Thyroid gland (tissue), 4 donors: ENCODE data around the gene ST6GALNAC3. TPM values are rescaled to one million over a fixed set of nuclear protein-coding genes. Genes with fewer than 3 reads are reported as not detected.

Experiments
- DNase-seq, 2 donors: peaks; one replicate each; pipeline ENCODE4 v3.0.0-alpha.2; 2019
- H3K27ac ChIP-seq, 3 donors: fragments of 200-600 bp; sonication (generic); 1 replicate in 2 of 3; 2 replicates in 1 of 3; pipeline ENCODE4 v1.5.1; 2016 to 2019; ENCODE audit warnings: mild to moderate bottlenecking in 1 of 3, moderate library complexity in 1 of 3
- H3K27me3 ChIP-seq: fragments of 200-600 bp; sonication (generic); one replicate; pipeline ENCODE4 v1.5.1; 2019
- H3K36me3 ChIP-seq, 2 donors: fragments of 200-600 bp; sonication (generic); one replicate each; pipeline ENCODE4 v1.5.1; 2016 to 2019
- H3K4me1 ChIP-seq, 2 donors: fragments of 200-600 bp; sonication (generic); one replicate each; pipeline ENCODE4 v1.5.1; 2017 to 2019
- H3K4me3 ChIP-seq, 3 donors: fragments of 200-600 bp; sonication (generic); replicated peaks in 1 of 3; 1 replicate in 2 of 3; 2 replicates in 1 of 3; pipeline ENCODE4 v1.5.1; 2016; ENCODE audit warnings: mild to moderate bottlenecking in 1 of 3
- H3K9me3 ChIP-seq: fragments of 200-600 bp; sonication (generic); one replicate; pipeline ENCODE4 v1.5.1; 2017
- POLR2A ChIP-seq, 2 donors: fragments of 450-650 bp; IDR thresholded peaks; one replicate each; pipeline ENCODE4 v1.6.1; 2017; ENCODE audit warnings: antibody characterized with exemption in 2 of 2, mild to moderate bottlenecking in 2 of 2, moderate library complexity in 1 of 2
- WGBS, 2 donors: methylation state at CpG; one replicate each; pipeline ENCODE4 v1.1.5; 2017; 5-methylcytosine and 5-hydroxymethylcytosine counted together
- intact Hi-C: fragments of 100-400 bp; cut with DNase I; formaldehyde crosslinking; loops from one replicate; pipeline ENCODE4 v1.15.1; 2023
- total RNA-seq, 4 donors: library from RNA; depleted of rRNA; stranded (reverse); fragments of >200 nt; gene quantifications; one replicate each; pipeline ENCODE4 v1.2.3, GENCODE V29; 2016
- TF ChIP-seq, protein P1 (sequence below), 6 experiments: fragments of 200-600 bp in 3 of 6; fragments of 450-650 bp in 3 of 6; sonication (generic) in 3 of 6; IDR thresholded peaks; one replicate each; pipeline ENCODE4 v1.5.1; 2016 to 2019; ENCODE audit warnings: antibody characterized with exemption in 6 of 6, mild to moderate bottlenecking in 2 of 6, inconsistent platforms in 1 of 6, moderate library complexity in 1 of 6

ST6GALNAC3 gene
- total RNA-seq, 4 donors from 2014 or later = 17.4 to 35.6 (median 31.6) TPM

DNA sequence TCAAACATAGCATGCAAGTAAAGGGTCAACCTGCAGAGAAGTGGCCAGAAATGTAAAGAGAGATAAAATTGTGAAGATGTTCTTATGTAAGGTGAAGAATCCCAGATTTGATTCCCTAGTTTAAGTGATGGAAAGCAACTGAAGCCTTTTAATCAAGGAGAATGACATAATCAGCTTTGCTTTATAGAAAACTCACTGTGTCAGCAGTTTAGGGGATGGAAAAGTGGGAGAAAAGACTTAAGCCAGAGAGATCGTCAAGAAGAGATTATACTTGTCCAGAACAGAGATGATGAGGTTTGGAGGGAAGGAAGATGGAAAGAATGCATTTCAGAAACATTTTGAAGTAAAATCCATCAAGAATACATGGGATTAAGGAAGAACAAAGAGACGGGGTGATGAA is 517.4 kb downstream of the ST6GALNAC3 start:
- no peak for TF ChIP-seq POLR2A (IDR thresholded peaks at IDR 0.05)
- TF ChIP-seq, protein P1, sequence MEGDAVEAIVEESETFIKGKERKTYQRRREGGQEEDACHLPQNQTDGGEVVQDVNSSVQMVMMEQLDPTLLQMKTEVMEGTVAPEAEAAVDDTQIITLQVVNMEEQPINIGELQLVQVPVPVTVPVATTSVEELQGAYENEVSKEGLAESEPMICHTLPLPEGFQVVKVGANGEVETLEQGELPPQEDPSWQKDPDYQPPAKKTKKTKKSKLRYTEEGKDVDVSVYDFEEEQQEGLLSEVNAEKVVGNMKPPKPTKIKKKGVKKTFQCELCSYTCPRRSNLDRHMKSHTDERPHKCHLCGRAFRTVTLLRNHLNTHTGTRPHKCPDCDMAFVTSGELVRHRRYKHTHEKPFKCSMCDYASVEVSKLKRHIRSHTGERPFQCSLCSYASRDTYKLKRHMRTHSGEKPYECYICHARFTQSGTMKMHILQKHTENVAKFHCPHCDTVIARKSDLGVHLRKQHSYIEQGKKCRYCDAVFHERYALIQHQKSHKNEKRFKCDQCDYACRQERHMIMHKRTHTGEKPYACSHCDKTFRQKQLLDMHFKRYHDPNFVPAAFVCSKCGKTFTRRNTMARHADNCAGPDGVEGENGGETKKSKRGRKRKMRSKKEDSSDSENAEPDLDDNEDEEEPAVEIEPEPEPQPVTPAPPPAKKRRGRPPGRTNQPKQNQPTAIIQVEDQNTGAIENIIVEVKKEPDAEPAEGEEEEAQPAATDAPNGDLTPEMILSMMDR (IDR thresholded peaks at IDR 0.05) = no peak
- no peak for DNase-seq
- no peaks in the 10 kb centered on the region for H3K36me3 ChIP-seq
- 91 to 93% methylated on average over 2 of the region's 2 CpGs for WGBS, 2 donors
- H3K4me1 ChIP-seq = no peaks in the 10 kb centered on the region
- H3K9me3 ChIP-seq = no peaks in the 10 kb centered on the region
- H3K27me3 ChIP-seq = no peaks in the 10 kb centered on the region
- intact Hi-C loops = no loop called here
- no peak overlapping the region for H3K4me3 ChIP-seq
- H3K27ac ChIP-seq = no peak overlapping the region

DNA sequence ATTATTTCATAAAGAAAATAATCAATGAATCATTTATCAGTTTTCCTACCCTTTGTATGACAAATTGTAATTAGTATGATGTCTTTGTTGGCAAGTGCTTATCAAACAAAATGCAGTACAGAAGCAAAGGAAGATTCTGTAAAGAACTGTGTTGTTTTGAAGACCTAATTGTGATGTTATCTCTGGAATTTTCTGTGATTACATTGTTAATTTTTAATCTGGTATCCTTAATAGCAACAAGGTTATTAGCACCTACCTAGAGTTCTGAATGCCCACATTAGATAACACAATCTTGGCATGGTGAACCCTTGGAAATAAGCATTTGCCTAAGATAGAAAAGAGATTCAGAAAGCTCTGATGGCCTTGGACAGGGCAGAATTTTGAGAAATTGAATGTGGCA is 518.6 kb downstream of the ST6GALNAC3 start:
- Histone ChIP-seq H3K27me3 (no peaks in the 10 kb centered on the region), H3K4me1 (no peaks in the 10 kb centered on the region), H3K9me3 (no peaks in the 10 kb centered on the region), H3K36me3 (no peaks in the 10 kb centered on the region), H3K4me3 (no peak overlapping the region), H3K27ac (no peak overlapping the region)
- no peak for DNase-seq
- TF ChIP-seq POLR2A (IDR thresholded peaks at IDR 0.05) = no peak
- TF ChIP-seq, protein P1 (IDR thresholded peaks at IDR 0.05) = no peak
- intact Hi-C loops = no loop called here

DNA sequence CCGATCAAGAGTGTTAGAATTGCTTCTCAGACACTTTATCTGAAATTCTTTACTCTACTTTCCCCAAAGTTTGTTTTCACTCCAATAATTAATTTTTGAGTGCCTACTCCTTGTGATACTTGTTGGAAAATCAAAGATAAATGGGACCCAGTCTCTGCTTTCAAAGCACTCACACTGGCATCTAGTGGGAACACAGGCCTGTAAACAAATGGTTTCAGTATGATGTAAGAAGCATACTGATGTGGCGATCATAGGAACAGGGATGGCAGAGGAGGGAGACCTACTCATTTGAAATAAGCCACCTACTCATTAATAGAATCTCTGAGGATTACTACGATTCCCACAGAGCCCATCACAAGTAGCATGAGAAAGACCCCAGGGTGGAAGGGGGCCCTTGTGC is 519.1 kb downstream of the ST6GALNAC3 start:
- Histone ChIP-seq H3K27me3 (no peaks in the 10 kb centered on the region), H3K4me1 (no peaks in the 10 kb centered on the region), H3K36me3 (no peaks in the 10 kb centered on the region), H3K9me3 (no peaks in the 10 kb centered on the region), H3K27ac (no peak overlapping the region), H3K4me3 (no peak overlapping the region)
- 92 to 95% methylated on average over 3 of the region's 3 CpGs for WGBS, 2 donors
- intact Hi-C loops = no loop called here
- TF ChIP-seq POLR2A (IDR thresholded peaks at IDR 0.05) = no peak
- TF ChIP-seq, protein P1 (IDR thresholded peaks at IDR 0.05) = no peak
- DNase-seq = no peak

DNA sequence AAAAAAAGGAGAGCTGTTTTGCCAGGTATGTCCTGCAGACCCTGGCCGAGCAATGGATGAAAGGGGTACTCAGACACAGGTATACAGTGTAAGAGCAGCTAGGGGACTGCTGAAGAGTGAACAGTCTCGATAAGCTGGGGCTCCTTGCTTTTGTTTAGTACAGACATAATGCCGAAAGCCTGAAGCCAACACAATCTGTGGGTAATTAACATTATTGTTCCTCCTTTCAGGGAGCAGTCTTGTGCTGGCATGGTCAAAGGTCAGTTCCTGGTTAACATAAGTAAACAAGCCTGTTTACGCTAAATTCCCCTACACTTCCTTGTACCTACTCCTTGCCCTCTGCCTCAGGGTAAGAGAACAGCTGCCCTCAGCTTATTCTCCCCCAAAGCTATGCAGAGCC is 520.5 kb downstream of the ST6GALNAC3 start:
- no peak overlapping the region for H3K4me3 ChIP-seq
- 77 to 91% methylated on average over 4 of the region's 4 CpGs for WGBS, 2 donors
- H3K27ac ChIP-seq = no peak overlapping the region
- no peaks in the 10 kb centered on the region for H3K36me3 ChIP-seq
- intact Hi-C loops = no loop called here
- no peak for TF ChIP-seq POLR2A (IDR thresholded peaks at IDR 0.05)
- TF ChIP-seq, protein P1 (IDR thresholded peaks at IDR 0.05) = no peak
- H3K4me1 ChIP-seq = no peaks in the 10 kb centered on the region
- no peaks in the 10 kb centered on the region for H3K9me3 ChIP-seq
- no peak for DNase-seq
- no peaks in the 10 kb centered on the region for H3K27me3 ChIP-seq

DNA sequence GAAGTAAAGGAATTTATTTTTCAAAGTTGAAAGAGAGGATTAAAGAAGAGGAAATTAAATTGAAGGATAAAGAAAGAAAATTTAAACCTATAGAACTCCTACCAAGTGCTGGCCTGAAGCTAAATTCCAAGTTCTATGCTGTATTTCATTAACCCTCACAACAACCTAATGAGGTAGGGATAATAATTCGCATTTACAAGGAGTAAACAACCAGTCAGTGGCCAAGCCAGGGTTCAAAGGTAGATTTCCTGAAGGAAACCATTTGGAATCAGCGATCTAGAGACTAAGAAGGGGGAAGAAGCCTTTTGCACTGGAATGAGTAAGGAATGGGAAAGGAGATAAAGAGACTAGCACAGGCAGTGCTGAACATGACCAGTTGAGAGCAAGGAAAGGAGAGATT is 526.9 kb downstream of the ST6GALNAC3 start:
- 85 to 92% methylated on average over 2 of the region's 2 CpGs for WGBS, 2 donors
- TF ChIP-seq, protein P1 (IDR thresholded peaks at IDR 0.05) = no peak
- no peak for TF ChIP-seq POLR2A (IDR thresholded peaks at IDR 0.05)
- Histone ChIP-seq H3K27me3 (no peaks in the 10 kb centered on the region), H3K27ac (no peak overlapping the region), H3K4me1 (no peaks in the 10 kb centered on the region), H3K36me3 (no peaks in the 10 kb centered on the region), H3K9me3 (no peaks in the 10 kb centered on the region), H3K4me3 (no peak overlapping the region)
- intact Hi-C loops = no loop called here
- no peak for DNase-seq
